GM06990 (cell line): ENCODE results near the gene SEMA3C.

Experiments used
- DNase-seq: peaks from one replicate; pipeline ENCODE4 v3.0.0-alpha.2; 2011; ENCODE audit not compliant: insufficient read length; ENCODE audit errors: extremely low read depth
- H3K27me3 ChIP-seq: replicated peaks from 2 replicates; pipeline ENCODE4 v1.6.0; 2011; ENCODE audit warnings: low read length; ENCODE audit not compliant: control insufficient read depth, insufficient read depth
- H3K36me3 ChIP-seq: 2 replicates; pipeline ENCODE4 v1.5.1; 2011; ENCODE audit warnings: low read length; ENCODE audit not compliant: control insufficient read depth, insufficient read depth
- H3K4me3 ChIP-seq: replicated peaks from 2 replicates; pipeline ENCODE4 v1.5.1; 2011; ENCODE audit warnings: low read depth, mild to moderate bottlenecking, control low read depth, low read length
- TF ChIP-seq, protein P1 (sequence below): IDR thresholded peaks from 2 replicates; pipeline ENCODE4 v1.5.1; 2011; ENCODE audit warnings: low read length, control low read depth, mild to moderate bottlenecking, inconsistent platforms; ENCODE audit not compliant: insufficient read depth, poor library complexity, severe bottlenecking

SEMA3C gene

DNA sequence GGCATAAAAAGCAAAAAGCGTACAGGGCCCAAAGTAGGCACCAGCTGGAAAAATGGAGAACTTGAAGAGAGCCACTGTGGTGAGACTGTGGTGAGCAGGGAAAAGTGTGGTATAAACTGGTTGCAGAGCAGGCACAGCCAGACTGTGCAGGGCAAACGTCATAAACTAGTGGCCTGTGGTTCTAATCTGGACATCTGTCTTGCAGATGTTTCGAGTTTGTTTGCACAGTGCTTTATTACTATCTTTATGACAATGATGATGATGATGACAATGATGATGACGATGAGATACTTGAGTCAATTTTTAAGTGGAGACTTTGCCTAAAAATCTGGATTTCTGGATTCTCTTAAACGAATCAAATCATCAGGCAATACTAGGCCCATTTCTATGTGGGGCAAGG is 45.7 kb downstream of the SEMA3C start:
- H3K27me3 ChIP-seq = no peaks in the 10 kb centered on the region
- TF ChIP-seq, protein P1, sequence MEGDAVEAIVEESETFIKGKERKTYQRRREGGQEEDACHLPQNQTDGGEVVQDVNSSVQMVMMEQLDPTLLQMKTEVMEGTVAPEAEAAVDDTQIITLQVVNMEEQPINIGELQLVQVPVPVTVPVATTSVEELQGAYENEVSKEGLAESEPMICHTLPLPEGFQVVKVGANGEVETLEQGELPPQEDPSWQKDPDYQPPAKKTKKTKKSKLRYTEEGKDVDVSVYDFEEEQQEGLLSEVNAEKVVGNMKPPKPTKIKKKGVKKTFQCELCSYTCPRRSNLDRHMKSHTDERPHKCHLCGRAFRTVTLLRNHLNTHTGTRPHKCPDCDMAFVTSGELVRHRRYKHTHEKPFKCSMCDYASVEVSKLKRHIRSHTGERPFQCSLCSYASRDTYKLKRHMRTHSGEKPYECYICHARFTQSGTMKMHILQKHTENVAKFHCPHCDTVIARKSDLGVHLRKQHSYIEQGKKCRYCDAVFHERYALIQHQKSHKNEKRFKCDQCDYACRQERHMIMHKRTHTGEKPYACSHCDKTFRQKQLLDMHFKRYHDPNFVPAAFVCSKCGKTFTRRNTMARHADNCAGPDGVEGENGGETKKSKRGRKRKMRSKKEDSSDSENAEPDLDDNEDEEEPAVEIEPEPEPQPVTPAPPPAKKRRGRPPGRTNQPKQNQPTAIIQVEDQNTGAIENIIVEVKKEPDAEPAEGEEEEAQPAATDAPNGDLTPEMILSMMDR = no peak
- H3K4me3 ChIP-seq = no peak overlapping the region
- H3K36me3 ChIP-seq = no peaks in the 10 kb centered on the region
- DNase-seq = no peak

DNA sequence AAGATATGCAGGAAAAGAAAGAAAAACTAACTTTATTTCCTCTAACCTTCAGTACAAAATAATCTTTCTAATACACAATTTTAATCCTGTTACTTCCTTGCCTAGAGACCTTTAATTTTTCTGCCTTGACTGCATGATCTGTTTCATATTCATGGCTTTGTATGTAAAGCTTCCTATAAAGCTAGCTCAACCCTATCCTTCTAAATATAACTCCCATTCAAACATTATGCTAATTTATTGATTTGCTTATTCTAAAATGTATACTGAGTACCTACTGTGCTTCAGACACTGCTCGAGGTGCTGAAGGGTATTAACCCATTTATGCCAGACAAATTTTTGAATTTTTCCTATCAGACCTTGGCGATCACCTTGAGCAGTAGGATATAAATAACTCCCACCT is 47.6 kb downstream of the SEMA3C start:
- H3K27me3 ChIP-seq = no peaks in the 10 kb centered on the region
- TF ChIP-seq, protein P1 = no peak
- H3K4me3 ChIP-seq = no peak overlapping the region
- no peak for DNase-seq
- no peaks in the 10 kb centered on the region for H3K36me3 ChIP-seq

DNA sequence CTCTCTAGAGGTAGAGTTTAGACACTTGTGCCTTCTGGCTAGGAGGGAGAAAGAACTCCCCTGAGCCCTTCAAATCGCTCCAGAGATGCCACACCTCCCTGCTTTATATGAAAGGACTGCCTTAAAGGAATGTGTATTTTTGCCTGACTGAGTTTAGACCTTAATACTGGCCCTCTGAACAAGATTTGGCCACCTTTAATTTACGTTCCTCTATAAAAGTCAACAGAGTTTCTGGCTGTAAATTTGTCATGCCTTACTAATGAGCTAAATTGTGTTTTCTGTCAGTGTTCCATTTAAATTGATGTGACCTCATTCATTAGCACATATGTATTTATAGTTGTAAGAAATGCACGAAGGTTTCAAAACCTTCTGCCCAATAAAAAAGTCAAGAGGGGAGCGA is 48.0 kb downstream of the SEMA3C start:
- DNase-seq = no peak
- Histone ChIP-seq H3K27me3 (no peaks in the 10 kb centered on the region), H3K36me3 (no peaks in the 10 kb centered on the region), H3K4me3 (no peak overlapping the region)
- TF ChIP-seq, protein P1 = no peak

GRCh38 chr7:80869821-80870751 is 48.8 kb downstream of the SEMA3C start:
- H3K36me3 ChIP-seq = no peaks in the 10 kb centered on the region
- TF ChIP-seq, protein P1 = no peak
- no peaks in the 10 kb centered on the region for H3K27me3 ChIP-seq
- H3K4me3 ChIP-seq = no peak overlapping the region
- DNase-seq = no peak

DNA sequence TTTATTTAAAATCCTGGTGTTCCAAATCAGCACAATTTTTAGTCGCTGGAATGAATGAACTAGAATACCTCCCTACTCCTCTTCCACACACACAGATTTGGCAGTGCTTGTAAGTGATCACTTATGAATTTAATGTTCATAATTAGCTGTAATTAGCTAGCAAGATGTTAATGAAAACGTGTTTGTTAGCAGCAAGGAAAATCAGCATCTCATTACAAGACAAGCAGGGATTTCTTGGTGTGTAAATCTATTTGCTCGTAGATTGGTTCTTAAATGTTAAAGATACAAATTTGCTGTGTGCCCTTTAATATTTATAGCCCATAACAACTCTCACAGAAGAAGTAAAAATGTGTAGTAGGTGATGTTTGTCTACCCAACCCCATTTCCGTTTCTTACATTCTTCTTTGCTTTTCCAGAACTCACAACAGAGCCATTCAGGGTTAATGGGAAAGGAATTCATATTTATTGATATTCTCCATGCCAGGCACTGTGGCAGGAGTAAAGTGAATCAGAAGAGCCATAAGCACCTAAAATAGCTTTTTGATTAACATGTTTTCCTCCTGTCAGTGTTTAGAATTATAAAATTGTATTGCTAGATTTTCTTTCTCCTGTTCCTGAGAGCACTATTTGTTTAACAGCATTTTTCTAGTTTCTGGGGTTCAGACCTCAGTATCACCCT is 49.6 kb downstream of the SEMA3C start:
- DNase-seq = no peak
- TF ChIP-seq, protein P1 = no peak
- no peaks in the 10 kb centered on the region for H3K27me3 ChIP-seq
- no peaks in the 10 kb centered on the region for H3K36me3 ChIP-seq
- no peak overlapping the region for H3K4me3 ChIP-seq
